ENCODE data around the gene PC. TPM values are rescaled to one million over a fixed set of nuclear protein-coding genes. Genes with fewer than 3 reads are reported as not detected.

Gene PC
- total and polyA plus RNA-seq, 9 of the 15 experiments (the other 6 are each of a cell fraction or from before 2014, with no cell fraction given): 0.94 to 38.0 (median 8.7) TPM

DNA sequence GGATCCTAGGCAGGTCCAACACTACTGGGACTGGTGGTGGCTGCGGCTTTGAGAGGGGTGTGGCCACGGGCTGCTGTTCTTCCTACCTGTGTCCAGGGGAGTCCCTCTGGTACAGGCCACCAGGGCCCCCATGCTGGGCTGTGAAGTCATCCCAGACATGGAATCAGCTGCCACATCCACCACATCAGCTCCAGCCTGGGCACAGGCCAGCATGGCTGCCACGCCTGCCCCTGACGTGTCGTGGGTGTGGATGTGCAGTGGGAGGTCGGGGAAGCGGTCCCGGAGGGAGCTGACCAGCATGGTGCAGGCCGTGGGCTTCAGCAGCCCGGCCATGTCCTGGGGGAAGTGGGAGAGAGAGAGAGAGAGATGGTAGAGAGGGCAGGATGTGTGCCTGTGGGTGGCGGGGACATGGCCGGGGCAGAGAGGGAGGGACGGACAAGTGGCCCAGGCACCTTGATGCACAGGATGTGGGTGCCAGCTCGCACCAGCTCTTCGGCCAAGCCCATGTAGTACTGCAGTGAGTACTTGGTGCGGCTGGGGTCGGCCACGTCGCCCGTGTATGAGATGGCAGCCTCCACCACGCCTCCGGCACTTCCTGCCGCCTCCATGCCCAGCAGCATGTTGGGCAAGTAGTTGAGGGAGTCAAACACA, 107.5 kb downstream of the PC start:
- Histone ChIP-seq H2AFZ (ENCODE audit: low read depth, low read length) (no peak overlapping the region), H4K20me1 (replicated peaks; ENCODE audit: control insufficient read depth, insufficient read depth, low read length) (no peaks in the 10 kb centered on the region), H3K79me2 (ENCODE audit: control insufficient read depth, insufficient read depth, low read length) (peaks cover 4% of the 10 kb centered on the region; the same call in 2 of the 3 replicates), H3K27me3 (ENCODE audit: control insufficient read depth in 2 of 2, insufficient read depth in 2 of 2, low read length in 2 of 2) (no peaks in the 10 kb centered on the region), H3K9me1 (ENCODE audit: control insufficient read depth, insufficient read depth, low read length) (no peaks in the 10 kb centered on the region), H3K36me3 (ENCODE audit: control insufficient read depth, insufficient read depth, low read length) (peaks cover 42% of the 10 kb centered on the region; the same call in 2 of the 3 replicates), H3K4me1 (replicated peaks in 1 of 2; ENCODE audit: control insufficient read depth in 2 of 2, insufficient read depth in 2 of 2, low read length in 2 of 2) (peaks cover 9 to 59% of the 10 kb centered on the region in 2 experiments; a peak in 4 of 5 replicates), H3K27ac (ENCODE audit: extremely low read depth, low read depth, low read length) (no peak overlapping the region), H3K9ac (ENCODE audit: insufficient read depth in 1 of 2, low read depth in 2 of 2, low read length in 2 of 2) (no peak overlapping the region; a peak in 2 of 4 replicates), H3K4me2 (ENCODE audit: insufficient read depth, low read length) (no peak overlapping the region), H3K4me3 (no peak overlapping the region), H3K9me3 (replicated peaks; ENCODE audit: control insufficient read depth, insufficient read depth, low read depth, low read length) (no peaks in the 10 kb centered on the region)
- POLR2A ChIA-PET: interaction anchor here (1.1 kb wide), 1 partner anchor 9 kb away, joined by 3 read pairs; no protein-coding TSS in a partner anchor
- no TSS peak for BruUV-seq (replicated peaks)
- FAIRE-seq: no peak
- ATAC-seq: no peak
- DNase-seq (ENCODE audit: extremely low read depth in 1 of 4, low spot score in 3 of 4): no peak
- intact Hi-C loops (cut with micrococcal nuclease): no loop called here
- in situ Hi-C loops (cut with MboI): loop anchor here (5.0 kb wide), 1 partner anchor 127 kb away; the partner anchor contains the start of gene C11orf86
- CTCF ChIA-PET (ENCODE audit: low intra/inter-chr PET ratio): no interaction called here
- TF ChIP-seq ZZZ3 (IDR thresholded peaks at IDR 0.05) (no peak), POLR2G (IDR thresholded peaks at IDR 0.05; ENCODE audit: low read depth, low read length) (peak; percentile 43; the same call in 1 of the 2 replicates)
- 92% methylated on average over 22 of the region's 23 CpGs for WGBS (ENCODE audit: insufficient coverage, low coverage, missing lambda C conversion rate)

DNA sequence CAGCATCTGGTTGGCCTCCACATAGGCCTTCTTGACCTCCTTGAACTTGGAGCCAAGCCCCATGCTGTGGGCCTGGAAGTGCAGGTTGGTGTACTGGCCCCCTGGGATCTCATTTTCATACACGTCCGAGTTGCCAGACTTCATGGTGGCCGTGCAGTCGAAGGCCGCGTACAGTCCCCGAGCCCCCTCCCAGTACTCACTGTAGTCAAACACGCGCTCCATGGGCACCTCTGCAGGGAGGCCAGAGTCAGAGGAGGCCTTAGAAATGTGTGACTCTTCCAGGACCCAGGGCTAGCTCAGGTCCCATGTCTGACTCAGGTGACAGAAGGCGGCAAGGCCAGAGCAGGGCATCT, 108.0 kb downstream of the PC start:
- H3K36me3 ChIP-seq (ENCODE audit: control insufficient read depth, insufficient read depth, low read length): peaks cover 47% of the 10 kb centered on the region; the same call in 2 of the 3 replicates
- no peak overlapping the region for H3K4me2 ChIP-seq (ENCODE audit: insufficient read depth, low read length)
- peaks cover 4% of the 10 kb centered on the region; the same call in 1 of the 3 replicates for H3K79me2 ChIP-seq (ENCODE audit: control insufficient read depth, insufficient read depth, low read length)
- FAIRE-seq (no peak), DNase-seq (ENCODE audit: extremely low read depth in 1 of 4, low spot score in 3 of 4) (no peak), ATAC-seq (no peak)
- H3K27me3 ChIP-seq (ENCODE audit: control insufficient read depth in 2 of 2, insufficient read depth in 2 of 2, low read length in 2 of 2): no peaks in the 10 kb centered on the region
- H3K4me3 ChIP-seq: no peak overlapping the region
- H3K9me3 ChIP-seq (replicated peaks; ENCODE audit: control insufficient read depth, insufficient read depth, low read depth, low read length): no peaks in the 10 kb centered on the region
- no TSS peak for BruUV-seq (replicated peaks)
- H3K9ac ChIP-seq (ENCODE audit: insufficient read depth in 1 of 2, low read depth in 2 of 2, low read length in 2 of 2): no peak overlapping the region; a peak in 1 of 4 replicates
- POLR2A ChIA-PET: interaction anchor here (1.1 kb wide), 1 partner anchor 10 kb away, joined by 3 read pairs; no protein-coding TSS in a partner anchor
- H3K4me1 ChIP-seq (replicated peaks in 1 of 2; ENCODE audit: control insufficient read depth in 2 of 2, insufficient read depth in 2 of 2, low read length in 2 of 2): peaks cover 4 to 54% of the 10 kb centered on the region in 2 experiments; a peak in 3 of 5 replicates
- in situ Hi-C loops (cut with MboI): loop anchor here (5.0 kb wide), 1 partner anchor 127 kb away; the partner anchor contains the start of gene C11orf86
- intact Hi-C loops (cut with micrococcal nuclease): no loop called here
- H3K27ac ChIP-seq (ENCODE audit: extremely low read depth, low read depth, low read length): no peak overlapping the region
- WGBS (ENCODE audit: insufficient coverage, low coverage, missing lambda C conversion rate): 92% methylated on average over 8 of the region's 10 CpGs
- TF ChIP-seq NCOA1 (IDR thresholded peaks at IDR 0.05; ENCODE audit: low read depth): no peak
- 0 out of 2 replicates have a peak, but pooled peaks have one; percentile 25 for TF ChIP-seq POLR2G (IDR thresholded peaks at IDR 0.05; ENCODE audit: low read depth, low read length)
- no peaks in the 10 kb centered on the region for H4K20me1 ChIP-seq (replicated peaks; ENCODE audit: control insufficient read depth, insufficient read depth, low read length)
- H3K9me1 ChIP-seq (ENCODE audit: control insufficient read depth, insufficient read depth, low read length): no peaks in the 10 kb centered on the region
- no peak overlapping the region for H2AFZ ChIP-seq (ENCODE audit: low read depth, low read length)
- CTCF ChIA-PET (ENCODE audit: low intra/inter-chr PET ratio): no interaction called here
